HG03575 (cell line): ENCODE data around the gene NLRC5.
"Not testable (repeated sequence)": the region's sequence is repeated elsewhere in the genome, so short reads cannot be mapped to it uniquely, and the experiment has no call there.

Source experiments
- ATAC-seq: cut with Tn5 transposase; IDR thresholded peaks from one replicate; pipeline ENCODE4 v1.9.1; 2021; ENCODE audit not compliant: unreplicated experiment, insufficient number of reproducible peaks, low FRiP score; ENCODE audit errors: extremely low read depth

The NLRC5 gene

DNA sequence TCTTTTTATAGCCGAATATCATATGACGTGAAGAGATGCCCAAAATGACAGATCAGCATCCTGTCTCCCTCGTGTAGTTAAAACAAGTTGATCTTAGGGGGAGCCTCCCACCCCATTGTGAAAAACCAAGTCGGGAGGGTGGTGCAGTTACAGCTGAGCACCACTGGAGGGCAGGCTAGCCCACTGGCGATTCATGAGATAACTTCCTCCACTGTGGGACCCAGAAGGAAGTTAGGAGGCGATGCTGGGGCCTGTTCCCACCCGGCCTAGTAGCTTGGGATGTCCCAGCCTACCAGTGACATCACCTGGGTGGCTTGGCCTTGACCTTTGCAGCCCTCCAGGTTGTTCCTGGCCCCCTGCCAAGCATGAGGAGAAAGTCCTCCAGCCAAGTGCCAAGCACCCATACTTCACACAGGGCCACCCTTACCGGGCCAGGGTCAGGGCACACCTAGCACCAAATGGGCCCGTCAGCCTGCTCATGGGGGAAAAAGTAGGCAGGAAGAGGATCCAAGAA, 95.0 kb downstream of the NLRC5 start:
- ATAC-seq: no peak

DNA sequence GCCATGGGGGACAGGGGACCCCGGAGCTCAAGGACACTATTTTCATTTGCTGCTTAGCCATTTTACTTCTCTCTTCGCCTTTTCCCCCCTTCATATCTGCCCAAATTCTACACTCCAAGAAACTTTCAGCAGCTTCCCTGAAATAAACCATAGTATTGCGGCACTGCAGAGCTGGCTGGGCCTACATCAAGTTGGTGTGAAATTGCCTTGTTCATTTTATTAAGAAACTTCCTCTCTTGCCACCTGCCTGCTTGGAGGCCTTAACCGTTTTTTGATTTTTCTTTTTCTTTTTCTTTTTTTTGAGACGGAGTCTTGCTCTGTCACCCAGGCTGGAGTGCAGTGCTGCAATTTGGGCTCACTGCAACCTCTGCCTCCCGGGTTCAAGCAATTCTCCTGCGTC, 95.6 kb downstream of the NLRC5 start:
- no peak for ATAC-seq

DNA sequence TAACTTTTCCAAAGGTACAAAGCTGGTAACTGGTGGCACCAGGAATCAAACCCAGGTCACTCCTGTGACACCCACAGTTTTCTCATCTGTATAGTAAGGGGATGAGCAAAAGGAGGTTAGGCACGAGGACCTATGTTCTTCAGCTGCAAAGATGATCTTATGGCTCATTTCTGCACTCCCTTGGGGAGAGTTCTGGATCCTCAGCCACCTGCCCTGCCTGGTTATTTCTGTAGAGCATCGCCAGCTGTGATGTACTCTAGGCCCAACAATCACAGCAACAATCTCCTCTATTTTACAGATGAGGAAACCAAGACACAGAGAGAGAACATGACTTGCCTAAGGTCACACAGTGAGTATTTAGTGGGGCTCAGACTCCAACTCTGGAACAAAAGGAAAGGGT, 97.6 kb downstream of the NLRC5 start:
- ATAC-seq: no peak

DNA sequence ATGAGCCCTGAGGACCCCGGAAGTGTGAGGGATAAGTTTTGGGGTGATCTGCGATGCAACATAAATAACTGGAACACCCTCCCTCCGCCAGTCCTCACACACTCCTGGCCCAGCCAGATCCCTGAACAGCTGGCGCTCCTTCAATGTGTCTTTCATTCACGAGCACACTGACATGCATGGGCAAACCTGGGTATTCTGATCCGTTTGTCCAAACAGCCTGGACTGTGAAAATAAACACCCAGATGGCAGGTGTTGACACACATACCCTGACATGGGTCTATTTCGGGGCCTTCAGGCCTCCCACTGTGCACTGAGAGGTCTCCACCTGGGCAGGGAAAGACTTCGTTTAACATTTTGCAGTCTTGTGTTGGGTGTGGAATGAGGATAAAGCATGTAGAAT, 100.0 kb downstream of the NLRC5 start:
- ATAC-seq: no peak

DNA sequence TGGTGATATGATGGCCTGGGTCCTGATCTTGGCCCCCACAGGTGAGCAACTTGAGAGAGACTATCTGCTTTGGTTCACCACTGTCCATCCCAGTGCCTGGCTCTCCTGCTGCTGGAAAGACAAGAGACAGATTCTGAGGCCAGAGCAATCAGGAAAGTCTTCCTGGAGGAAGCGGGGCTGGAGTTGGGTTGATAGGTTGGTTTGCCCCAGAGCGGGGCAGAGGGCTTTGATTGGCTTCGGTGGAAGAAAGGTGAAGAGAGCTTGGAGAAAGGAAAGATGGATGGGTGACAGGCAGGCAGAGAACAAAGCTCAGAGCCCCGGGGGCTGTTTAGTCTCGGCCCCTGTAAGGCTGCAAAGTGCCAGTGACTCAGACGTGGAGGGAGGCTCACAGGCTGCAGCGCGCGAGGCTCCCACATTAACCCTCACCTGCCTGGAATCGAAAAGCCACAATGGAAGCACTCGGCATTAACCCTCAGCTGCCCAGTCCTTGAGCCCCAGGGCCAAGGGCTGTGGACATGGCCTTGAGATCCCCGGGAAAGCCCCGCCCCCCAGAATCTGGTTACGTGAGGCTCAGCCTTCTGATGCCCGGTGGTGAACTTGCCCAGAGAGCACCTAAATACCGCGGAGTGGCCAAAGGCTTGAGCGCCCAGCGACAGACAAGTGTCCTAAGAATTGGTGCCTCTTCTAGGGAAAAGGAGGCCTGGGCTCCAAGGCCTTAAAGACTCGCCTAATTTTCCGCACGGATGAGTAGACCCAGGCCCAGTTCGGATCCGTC, 102.0 kb downstream of the NLRC5 start:
- ATAC-seq: no peak

DNA sequence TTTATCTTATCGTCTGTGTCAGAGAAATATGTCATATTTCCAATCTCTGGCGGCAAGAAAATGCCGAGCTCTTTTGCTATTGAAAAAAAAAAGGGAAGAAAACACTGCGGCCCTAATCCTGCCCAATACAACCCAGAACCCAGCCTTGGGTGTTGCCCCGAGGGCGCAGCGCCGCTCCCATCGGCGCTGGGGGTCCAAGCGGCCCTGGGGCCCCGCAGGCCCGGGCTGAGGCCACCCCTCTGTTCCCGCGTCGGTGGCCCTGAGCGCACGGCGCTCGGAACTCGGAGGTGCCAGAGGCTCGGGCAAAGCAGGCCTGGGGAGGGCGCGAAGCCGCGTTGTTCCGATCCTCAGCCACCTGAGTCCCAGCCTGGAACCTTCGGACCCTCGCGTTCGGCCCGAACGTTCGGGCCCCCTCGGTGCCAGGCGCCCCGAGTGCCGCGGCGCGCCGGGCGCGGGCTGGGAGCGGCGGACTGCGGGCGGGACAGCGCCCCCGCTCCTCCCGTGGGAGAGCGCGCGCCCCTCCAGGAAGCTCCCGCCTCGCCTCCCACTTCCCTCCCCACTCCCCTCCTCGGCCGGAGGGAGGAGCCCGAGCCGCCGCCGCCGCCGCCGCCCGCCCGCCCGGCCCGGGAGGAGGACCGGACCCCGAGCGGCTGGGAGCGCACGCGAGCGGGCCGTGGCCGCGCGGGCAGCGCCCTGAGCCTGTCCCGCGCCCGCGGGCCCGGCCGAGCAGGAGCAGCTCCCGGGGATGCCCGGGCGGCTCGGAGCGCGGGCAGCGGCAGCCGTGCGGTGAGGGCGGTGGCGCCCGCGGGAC, 102.8 kb downstream of the NLRC5 start, which contains the start of gene CPNE2:
CPNE2 (plus strand) TSS at position 609 of the 811 bp plus-strand sequence. CDS start 18,160 bp downstream, outside the sequence.
- ATAC-seq: no peak

DNA sequence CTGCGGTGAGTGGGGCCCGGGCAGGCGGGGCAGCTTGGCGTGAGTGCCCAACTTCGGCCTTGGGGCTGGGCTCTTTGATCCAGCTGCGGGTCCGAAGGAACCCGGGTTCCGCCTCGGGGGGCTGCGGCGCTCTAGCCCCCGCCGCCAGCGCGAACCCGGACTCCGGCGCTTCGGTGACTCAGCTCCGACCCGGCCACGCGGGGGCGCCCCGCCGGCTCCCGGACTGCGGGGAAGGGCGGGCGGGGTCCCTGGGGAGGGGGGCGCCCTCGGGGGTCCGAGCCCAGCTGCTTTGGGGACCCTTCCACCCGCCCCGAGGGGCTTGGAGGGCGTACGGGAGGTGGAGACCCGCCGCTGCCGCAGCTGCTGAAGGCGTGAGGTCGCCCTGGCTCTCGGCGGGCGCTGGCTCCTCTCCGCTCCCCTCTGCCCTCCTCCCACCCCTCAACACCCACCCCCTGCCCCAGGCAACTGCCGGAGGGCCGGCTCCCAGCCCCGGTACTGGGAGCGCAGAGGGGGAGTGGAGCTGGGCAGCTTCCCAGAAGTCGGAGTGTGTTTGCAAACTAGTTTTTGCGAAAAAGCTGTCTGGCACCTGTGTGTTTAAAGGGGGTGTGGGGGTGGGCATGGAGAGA, 103.5 kb downstream of the NLRC5 start:
- no peak for ATAC-seq

DNA sequence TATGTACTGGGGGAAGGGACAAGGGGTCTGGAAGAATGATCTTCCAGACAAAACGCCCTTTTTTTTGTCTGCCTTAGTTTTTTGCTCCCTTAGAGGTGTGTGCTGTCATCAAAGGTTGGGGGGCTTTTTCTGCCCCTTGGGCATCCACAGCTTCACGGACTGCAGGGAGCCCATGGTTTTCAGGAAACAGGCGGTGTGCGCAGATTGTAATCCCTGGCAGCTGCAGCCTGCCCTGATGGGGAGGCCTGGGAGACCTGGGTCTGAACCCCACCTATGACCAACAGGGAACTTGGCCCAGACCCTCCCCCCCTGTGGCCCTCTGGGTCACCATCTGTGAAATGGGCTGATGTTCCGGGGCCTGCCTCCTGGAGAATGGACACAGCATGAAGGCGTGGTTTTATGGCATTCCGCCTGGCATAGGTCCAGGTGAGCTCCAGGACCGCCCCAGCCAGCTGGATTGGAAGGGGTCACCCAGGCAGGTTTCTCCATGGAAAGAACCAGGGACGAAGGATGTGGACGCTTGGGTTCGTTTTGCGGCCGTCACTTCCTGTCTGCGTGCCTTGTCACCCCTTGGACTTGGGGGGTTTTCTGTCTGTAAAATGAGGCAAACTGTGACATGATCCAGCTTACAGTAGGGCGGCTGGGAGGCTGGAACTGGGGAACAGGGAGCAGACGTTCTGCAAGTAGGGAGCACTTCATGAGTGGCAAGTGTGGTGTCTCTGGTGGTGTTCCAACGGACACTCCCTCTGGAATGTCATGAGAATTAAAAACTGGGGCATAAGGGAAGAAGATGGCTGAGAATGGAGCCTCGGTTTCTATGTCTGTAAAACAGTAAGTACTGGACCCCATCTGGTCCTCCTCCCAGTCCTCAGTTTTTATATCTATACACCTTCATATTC, 104.6 kb downstream of the NLRC5 start:
- ATAC-seq: no peak

DNA sequence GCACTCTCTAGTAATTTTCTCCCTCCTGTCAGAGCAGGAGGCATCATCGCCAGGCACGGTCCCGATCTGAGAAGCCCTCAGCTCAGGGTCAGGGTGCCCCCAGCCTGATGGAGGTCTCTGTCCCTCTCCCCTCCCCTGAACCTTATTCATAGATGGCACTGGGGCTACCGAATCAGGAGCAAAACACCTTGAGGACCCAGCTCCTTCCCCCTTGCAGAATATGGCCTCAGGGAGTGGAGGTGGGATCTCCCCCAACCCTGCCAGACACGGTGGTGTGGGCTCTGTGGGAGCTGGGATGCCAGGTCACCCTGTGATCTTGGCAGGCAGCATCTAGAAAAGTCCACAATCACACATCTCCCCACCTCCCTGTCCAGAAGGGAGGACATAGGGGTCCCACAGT, 105.6 kb downstream of the NLRC5 start:
- no peak for ATAC-seq

DNA sequence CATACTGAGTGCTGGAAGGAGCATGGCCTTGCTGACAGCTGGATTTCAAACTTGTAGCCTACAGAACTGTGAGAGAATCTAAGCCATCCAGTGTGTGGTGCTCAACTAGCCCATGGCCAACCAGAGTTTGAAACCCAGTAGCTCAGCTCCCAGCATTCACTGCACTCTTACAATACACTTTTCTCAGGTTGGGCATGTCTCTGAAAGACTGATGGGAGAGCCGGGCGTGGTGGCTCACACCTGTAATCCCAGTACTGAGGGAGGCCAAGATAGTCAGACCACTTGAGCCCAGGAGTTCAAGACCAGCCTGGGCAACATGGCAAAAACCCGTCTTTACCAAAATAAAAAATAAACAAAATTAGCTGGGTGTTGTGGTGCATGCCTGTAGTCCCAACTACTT, 106.8 kb downstream of the NLRC5 start:
- ATAC-seq: no peak

DNA sequence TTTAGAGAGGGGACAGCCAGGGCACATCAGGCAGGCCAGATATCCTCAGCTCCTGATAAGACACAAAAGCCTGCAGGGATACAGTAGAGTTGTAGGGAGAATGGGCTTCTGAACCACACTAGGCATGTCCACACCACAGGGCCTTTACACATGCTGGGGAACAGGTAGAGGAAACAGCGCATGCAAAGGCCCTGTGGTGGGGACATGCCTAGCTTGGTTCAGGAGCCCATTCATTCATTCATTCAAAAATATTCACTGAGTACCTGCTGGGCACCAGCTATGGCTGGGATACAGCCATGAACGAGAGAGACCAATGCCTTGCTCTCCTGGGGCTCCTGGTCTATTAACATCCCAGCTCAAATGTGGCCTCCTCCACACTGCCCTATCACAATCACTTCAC, 107.4 kb downstream of the NLRC5 start:
- no peak for ATAC-seq

DNA sequence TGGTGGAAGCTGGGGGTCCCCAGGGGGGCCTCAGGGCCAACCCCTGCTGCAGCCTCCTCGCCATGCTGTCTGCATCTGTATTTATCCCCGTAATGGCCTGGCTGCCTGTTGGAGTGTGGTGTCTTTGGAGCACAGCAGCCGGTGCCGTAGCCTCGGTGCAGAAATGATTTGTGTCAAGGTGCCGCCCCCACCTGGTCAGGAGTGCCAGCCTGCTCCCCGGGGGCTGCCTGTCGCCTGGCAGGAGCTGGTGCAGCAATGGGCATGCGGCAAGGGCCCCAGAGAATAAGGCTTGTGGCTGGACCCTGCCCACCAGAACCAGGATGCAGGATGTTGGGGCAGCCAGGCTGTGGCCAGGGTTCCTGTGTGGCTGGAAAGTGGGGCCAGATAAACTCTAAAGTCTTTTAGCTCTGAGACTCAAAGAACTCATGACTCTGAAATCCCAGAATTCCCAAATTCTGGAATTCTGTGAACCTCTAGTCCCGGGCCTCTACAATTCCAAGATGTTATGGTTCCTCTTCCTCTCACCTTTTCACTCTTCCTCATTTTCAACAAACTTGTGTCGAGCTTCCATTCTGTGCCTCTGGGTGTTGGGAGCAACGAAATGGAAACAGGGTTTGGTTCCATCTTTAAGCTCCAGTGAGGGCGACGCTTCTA, 109.0 kb downstream of the NLRC5 start:
- no peak for ATAC-seq

DNA sequence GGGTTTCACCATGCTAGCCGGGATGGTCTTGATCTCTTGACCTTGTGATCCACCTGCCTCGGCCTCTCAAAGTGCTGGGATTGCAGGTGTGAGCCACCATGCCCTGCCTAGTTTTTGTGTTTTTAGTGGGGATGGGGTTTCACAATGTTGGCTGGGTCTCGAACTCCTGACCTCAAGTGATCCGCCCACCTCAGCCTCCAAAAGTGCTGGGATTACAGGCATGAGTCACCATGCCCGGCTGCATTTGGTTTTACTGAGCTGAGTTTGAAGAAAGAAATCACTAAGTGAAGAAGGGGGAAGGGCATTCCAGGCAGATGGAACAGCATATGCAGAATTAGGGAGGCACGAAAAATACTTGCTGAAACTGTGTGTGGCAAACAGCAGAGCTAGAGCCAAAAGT, 110.6 kb downstream of the NLRC5 start:
- not testable (repeated sequence) for ATAC-seq

DNA sequence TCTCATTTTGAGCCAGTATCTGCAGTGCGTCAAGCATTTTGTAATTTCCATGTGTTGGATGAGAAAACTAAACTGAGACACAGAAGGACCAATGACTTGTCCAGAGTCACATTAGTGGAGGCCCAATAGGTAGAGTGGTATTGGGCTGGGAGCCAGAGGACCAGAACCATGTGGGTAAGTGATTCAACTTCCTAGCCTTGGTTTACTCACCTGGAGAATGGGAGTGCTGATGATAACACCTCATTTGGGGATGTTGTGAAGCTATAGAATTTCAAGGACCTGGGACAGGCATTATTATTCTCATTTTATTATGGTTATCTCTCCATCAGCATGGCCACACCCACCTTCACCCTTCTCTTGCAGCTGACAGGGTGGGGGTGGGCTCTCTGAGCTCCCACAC, 111.1 kb downstream of the NLRC5 start:
- no peak for ATAC-seq

DNA sequence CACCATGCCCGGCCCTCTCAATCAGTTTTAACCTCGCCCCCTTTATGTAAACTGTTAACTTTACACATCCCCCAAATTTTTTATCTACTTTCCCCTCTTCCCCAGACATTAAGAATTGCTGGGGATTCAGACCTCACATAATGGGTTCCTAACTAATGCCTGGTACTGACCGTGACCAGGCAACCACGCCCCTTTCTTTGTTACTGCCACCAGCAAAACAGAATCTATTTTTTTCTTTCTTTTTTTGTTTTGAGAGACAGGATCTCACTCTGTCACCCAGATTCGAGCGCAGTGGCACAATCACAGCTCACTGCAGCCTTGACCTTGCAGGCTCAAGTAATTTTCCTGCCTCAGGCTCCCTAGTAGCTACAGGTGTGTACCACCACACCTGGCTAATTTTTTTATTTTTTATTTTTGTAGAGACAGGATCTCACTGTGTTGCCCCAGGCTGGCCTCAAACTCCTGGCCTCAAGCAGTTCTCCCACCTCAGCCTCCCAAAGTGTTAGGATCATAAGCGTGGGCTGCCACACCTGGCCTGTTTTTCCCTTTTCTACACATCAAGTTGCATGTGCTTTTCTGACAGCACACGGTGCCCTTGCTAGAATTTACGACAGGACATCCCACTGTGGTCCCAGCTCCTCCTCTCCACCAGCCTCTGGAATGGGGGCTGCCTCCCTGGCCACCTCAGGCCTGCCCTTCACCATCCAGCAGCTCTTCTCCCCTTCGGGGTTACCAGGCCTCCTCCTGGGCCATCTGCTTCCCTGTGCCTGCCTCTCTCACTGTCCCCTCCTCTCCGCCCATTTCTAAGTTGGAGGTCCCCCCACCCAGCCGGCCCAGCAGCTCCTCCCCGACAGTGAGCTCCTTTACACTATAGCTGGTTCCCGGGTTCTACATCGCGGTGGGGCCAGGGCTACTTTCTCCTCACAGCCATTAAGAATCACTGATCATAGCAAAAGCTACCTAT, 113.8 kb downstream of the NLRC5 start:
- ATAC-seq: no peak

DNA sequence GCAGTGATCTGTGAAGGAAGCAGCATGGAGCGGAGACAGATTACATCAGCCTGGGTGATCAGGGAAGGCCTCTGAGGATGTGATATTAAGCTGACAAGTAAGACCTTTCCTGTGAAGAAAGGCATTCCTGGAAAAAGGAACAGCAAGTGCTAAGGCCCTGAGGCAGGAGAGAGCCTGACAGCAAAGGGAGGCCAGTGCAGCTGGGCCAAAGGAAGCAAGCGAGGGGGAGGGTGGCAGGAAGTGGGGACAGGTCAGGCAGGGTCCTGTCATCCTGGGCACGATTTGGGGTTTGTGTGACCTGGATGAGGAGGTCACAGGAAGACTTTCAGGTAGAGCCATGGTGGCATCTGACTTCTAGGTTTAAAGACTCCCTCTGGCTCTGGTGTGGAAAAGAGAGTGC, 115.3 kb downstream of the NLRC5 start:
- ATAC-seq: no peak

DNA sequence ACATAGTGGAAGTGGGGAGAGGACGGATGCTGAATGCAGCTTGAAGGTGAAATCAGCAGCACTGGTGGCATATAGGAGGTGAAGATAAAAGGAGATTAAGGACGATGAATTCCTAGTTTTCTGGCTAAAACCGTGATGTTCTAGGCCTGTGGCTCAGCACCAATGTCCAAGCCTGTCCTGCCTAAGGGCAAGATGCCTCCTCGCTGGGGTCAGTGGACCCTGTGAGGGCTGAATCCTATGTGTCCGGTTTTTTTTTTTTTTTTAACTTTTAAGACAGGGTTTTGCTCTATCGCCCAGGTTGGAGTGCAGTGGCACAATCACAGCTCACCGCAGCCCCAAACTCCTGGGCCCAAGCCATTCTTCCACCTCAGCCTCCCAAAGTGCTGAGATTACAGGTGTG, 115.8 kb downstream of the NLRC5 start:
- no peak for ATAC-seq
